Stimulated activated CD4-positive, alpha-beta T cell treated with anti-CD3 and anti-CD28 coated beads, Interleukin-4, amount 100 ng/mL, for 48 hours (primary cell): Measurements from ENCODE around the gene ITCH.
"Not testable (repeated sequence)": the region's sequence is repeated elsewhere in the genome, so short reads cannot be mapped to it uniquely, and the experiment has no call there.

Source experiments
- DNase-seq, 2 donors: peaks; one replicate each; pipeline ENCODE4 v3.0.0-alpha.2; 2020; ENCODE audit warnings: low read depth in 2 of 2

The ITCH gene

GRCh38 chr20:34452281-34452982, 89.4 kb downstream of the ITCH start:
- DNase-seq, result no peak

DNA sequence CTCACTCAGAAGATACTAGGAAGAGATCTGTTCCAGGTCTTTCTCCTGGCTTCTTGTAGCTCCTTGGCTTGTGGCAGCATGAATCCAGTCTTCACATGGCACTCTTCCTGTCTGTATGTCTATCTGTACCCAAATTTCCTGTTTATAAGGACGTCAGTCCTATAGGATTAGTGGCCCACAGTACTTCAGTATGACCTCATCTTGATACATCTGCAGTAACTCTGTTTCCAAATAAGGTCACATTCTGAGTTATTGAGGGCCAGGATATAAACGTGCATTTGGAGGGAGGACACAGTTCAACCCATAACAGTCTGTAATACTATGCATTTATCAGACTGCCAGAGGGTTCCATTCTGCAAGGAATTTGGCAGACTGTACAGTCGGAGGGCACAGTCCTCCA, 95.6 kb downstream of the ITCH start:
- DNase-seq, result no peak

GRCh38 chr20:34459209-34459897, 96.3 kb downstream of the ITCH start:
- DNase-seq, result no peak

- no peak for DNase-seq
These were observed 98.7 kb downstream of the ITCH start for GRCh38 chr20:34461779-34462087.

GRCh38 chr20:34468951-34469350, 105.9 kb downstream of the ITCH start:
- no peak for DNase-seq

DNA sequence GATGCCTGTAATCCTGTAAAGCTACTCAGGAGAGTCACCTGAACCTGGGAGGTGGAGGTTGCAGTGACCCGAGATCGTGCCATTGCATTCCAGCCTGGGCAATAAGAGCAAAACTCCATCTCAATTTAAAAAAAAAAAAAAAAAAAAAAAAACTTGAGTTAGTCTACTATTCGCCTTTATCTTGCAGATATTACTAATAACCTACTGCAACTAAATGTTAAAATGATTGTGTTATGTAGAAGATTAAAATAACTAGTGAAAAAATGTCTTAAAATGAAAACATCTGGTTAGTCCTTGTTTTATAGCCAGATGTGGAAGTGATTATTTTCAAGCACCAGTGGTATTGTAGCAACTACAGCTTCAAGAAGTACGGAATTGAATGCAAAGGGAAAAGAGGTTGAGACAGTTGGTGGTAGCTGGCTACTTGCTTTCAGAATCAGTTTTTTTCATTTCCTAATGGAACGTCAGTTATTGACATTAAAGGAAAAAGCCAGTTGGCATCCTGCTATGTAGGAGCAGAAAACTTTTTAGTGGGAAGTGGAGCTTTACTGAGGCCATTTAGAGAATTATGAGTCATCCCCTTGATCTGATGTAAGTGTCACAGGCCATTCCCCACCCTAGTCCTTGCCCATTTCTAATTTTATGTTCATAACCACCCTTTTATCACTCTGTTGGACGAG, 109.3 kb downstream of the ITCH start:
- DNase-seq, result no peak

DNA sequence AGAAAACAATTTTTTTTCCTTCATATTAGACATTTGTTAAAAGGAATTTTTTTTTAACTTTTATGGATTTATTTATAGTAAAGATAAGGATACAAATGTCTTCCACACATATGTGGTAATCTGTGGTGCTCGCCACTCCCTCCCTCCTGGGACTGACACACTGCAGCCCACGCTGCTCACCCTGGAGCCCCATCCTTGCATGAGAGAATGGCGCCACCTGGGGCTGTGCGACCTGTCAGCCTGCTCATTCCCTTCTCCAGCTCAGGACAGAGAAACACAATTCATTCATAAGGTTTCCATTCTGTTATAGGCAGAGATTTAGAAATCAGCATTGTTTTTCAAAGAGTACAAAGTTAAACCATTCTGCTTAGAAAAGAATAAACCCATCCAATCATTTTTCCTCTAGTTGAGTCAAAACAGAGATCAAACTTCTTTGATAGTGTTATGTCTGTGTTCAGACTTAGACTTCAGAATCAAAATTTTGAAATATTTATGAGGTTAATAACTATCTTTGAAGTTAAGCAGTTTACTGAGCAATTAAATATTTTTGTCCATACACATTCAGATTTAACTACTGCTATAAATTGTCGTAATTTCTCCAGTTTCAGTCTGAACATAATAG, 110.3 kb downstream of the ITCH start:
- DNase-seq, result peak; percentile 15 to 18

- peak; percentile 19 to 21 for DNase-seq
These were observed 113.1 kb downstream of the ITCH start for GRCh38 chr20:34475979-34476736.

DNA sequence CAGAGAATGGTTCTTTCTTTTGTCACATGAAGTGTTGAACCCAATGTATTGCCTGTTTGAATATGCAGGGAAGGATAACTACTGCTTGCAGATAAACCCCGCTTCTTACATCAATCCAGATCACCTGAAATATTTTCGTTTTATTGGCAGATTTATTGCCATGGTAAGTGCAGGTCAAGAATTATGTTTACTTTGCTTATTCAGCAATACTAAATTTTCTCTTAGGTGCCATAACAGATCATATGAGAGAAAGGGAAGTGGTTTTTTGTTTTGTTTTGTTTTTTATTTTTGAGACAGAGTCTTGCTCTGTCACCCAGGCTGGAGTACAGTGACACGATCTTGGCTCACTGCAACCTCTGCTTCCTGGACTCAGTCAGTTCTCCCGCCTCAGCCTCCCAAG, 116.6 kb downstream of the ITCH start:
- DNase-seq, result no peak

GRCh38 chr20:34482154-34482553, 119.1 kb downstream of the ITCH start:
- DNase-seq, result not testable (repeated sequence)

DNA sequence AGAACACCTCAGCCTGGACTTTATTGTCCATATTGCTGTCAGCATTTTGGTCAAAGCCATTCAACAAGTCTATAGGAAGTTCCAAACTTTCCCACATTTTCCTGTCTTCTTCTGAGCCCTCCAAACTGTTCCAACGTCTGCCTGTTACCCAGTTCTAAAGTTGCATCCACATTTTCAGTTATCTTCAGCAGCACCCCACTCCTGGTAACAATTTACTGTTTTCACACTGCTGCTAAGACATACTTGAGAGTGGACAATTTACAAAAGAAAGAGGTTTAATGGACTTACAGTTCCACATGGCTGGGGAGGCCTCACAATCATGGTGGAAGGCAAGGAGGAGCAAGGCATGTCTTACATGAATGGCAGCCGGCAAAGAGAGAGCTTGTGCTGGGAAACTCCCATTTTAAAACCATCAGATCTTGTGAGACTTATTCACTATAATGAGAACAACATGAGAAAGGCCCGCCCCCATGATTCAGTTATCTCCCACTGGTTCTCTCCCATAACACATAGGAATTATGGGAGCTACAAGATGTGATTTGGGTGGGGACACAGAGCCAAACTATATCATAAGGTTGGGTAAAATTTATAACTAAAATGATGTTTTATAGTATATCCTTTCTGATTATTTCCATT, 120.6 kb downstream of the ITCH start:
- DNase-seq, result not testable (repeated sequence)

- DNase-seq, result no peak
These were observed 122.1 kb downstream of the ITCH start for GRCh38 chr20:34485068-34485634.

DNA sequence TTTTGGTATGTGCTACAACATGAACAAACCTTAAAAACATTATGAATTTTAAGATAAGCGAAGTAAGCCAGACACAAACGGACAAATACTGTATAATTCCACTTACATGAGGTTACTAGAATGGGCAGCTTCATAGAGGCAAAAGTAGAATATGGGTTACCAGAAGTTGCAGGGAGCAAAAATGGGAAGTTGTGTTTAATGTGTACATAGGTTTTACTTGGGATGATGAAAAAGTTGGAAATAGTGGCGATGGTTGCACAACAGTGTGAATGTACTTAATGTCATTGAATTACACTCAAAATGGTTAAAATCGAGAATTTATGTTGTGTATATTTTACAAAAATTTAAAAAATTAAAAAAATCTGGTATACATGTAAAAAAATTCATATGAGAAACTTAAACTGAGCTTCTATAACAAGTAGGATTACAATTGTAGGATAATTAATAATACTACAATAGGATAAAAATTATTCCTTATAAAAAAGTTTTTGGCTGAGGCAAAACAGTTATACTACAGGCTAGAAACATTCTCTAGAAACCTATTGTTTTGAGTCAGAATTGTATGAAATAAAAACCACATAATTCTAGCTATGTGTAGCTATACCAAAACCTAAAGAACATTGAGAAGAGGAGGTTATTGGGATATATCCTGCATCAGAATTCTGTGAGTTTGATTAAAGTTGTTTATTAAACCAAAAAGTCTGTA, 128.3 kb downstream of the ITCH start:
- DNase-seq, result no peak

GRCh38 chr20:34491932-34492509, 128.9 kb downstream of the ITCH start:
- DNase-seq, result no peak

- no peak for DNase-seq
These were observed 130.6 kb downstream of the ITCH start for GRCh38 chr20:34493646-34494045.

- DNase-seq, result no peak
These were observed 132.2 kb downstream of the ITCH start for GRCh38 chr20:34495307-34495706.

DNA sequence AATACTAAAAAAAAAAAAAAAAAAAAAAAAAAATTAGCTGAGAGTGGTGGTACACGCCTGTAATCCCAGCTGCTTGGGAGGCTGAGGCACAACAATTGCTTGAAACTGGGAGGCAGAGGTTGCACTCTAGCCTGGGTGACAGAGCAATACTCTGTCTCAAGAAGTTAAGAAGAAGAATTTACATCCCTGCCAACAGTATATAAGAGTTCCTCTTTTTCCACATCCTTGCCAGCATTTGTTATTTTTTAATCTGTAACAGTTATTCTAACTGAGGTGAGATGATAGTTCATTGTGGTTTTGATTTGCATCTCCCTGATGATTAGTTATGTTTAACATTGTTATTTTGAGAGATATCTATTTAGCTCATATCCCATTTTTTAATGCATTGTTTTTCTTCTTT, 132.8 kb downstream of the ITCH start:
- no peak for DNase-seq

DNA sequence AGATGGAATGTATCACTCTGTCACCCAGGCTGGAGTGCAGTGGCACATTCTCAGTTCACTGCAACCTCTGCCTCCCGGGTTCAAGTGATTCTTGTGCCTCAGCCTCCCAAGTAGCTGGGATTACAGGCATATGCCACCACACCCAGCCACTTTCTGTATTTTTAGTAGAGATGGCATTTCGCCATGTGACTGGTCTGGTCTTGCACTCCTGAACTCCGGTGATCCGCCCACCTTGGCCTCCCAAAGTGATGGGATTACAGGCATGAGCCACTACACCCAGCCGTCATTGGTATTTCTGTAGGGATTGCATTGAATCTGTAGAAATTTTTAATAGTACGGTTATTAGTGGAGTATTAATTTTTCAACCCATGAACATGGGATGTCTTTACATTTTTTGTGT, 134.5 kb downstream of the ITCH start:
- DNase-seq, result not testable (repeated sequence)

DNA sequence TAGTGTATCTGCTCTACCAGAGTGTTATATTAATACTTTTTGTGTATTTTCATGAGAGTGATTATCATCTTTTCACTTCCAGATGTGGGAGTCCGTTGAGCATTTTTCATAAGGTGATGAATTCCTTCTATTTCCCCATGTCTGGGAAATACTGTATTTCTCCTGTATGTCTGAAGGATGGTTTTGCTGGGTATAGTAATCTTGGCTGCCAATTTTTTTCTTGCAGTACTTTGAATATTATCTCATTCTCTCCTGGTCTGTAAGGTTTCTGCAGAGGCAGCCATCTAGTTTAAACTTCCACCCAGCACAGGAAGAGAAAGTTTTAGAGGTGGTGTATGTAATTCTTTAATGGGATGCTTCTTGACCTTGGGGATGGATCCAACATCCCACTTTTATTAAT, 137.8 kb downstream of the ITCH start:
- DNase-seq, result no peak

DNA sequence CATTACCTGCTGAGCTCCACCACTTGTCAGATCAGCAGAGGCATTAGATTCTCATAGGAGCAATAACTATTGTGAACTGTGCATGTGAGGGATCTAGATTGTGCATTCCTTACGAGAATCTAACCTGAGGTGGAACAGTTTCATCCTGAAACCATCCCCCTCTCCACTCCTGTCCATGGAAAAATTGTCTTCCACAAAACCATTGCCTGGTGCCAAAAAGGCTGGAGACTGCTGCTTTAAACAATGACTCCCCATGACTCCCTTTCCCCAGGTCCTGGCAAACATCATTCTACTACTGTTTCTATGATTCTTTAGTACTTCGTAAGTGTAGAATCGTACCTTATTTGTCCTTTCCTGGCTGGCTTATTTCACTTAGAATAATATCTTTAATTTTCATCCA, 143.4 kb downstream of the ITCH start:
- DNase-seq, result no peak
